Measurements from ENCODE around the gene RRP7A. TPM values are rescaled to one million over a fixed set of nuclear protein-coding genes. Genes with fewer than 3 reads are reported as not detected.

RRP7A gene
- polyA plus RNA-seq, 1 experiment, result 42.3 TPM

DNA sequence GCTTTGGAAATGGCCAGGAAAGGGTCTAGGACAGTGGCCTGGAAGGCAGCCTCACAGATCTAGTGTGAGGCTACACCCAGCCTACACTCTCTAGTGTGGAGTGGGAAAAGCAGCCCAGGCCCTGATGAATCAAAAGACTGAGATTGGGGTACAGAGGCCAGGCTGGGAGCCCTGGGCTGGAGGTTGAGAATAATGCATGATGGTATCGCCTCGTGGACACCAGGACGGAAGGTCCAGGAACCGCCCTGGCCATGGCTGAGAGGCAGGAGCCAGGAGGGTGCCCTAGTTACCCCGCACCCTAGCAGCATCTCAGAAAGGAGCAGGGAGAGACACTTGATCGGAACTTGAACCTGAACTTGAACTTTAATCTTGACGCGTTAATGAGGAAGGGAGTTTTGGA lies 46.9 kb downstream of the RRP7A start:
- no peak for DNase-seq (ENCODE audit: low read depth)
- ChIA-PET POLR2A (no interaction called here), CTCF (interaction anchor here (1.0 to 2.4 kb wide), 14 partner anchors 10 to 526 kb away, joined by 3 to 16 read pairs (median 4); partner anchors contain the start of genes CENPM, NDUFA6, SEPTIN3 and SERHL2)
- Histone ChIP-seq H3K4me3 (ENCODE audit: low read depth, low read length) (no peak overlapping the region), H3K27me3 (ENCODE audit: control insufficient read depth, insufficient read depth, low read length) (0 out of 2 replicates have a peak, but pooled peaks cover 3% of the 10 kb centered on the region), H3K36me3 (ENCODE audit: control insufficient read depth, insufficient read depth, low read length) (no peaks in the 10 kb centered on the region)
- TF ChIP-seq, protein P1, sequence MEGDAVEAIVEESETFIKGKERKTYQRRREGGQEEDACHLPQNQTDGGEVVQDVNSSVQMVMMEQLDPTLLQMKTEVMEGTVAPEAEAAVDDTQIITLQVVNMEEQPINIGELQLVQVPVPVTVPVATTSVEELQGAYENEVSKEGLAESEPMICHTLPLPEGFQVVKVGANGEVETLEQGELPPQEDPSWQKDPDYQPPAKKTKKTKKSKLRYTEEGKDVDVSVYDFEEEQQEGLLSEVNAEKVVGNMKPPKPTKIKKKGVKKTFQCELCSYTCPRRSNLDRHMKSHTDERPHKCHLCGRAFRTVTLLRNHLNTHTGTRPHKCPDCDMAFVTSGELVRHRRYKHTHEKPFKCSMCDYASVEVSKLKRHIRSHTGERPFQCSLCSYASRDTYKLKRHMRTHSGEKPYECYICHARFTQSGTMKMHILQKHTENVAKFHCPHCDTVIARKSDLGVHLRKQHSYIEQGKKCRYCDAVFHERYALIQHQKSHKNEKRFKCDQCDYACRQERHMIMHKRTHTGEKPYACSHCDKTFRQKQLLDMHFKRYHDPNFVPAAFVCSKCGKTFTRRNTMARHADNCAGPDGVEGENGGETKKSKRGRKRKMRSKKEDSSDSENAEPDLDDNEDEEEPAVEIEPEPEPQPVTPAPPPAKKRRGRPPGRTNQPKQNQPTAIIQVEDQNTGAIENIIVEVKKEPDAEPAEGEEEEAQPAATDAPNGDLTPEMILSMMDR (IDR thresholded peaks at IDR 0.05; ENCODE audit: insufficient read depth, low read depth, low read length), result no peak

DNA sequence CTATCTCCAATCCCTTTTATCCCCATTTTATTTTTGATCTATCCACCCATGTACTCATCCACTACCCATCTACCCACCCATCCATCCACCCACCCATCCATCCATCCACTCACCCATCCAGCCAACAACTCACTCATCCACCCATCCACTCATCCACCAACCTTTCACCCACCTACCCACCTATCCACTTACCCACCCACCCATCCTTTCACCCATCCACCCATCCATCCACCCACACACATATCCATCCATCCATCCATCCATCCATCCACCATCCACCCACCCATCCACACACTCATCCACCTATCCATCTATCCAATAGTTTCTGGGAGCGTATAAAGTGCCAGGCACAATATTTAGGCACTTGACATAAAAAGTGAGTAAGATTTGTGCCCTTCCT lies 48.2 kb downstream of the RRP7A start:
- 0 out of 2 replicates have a peak, but pooled peaks cover 3% of the 10 kb centered on the region for H3K27me3 ChIP-seq (ENCODE audit: control insufficient read depth, insufficient read depth, low read length)
- no peak overlapping the region for H3K4me3 ChIP-seq (ENCODE audit: low read depth, low read length)
- POLR2A ChIA-PET, result no interaction called here
- CTCF ChIA-PET, result no interaction called here
- DNase-seq (ENCODE audit: low read depth), result no peak
- H3K36me3 ChIP-seq (ENCODE audit: control insufficient read depth, insufficient read depth, low read length), result no peaks in the 10 kb centered on the region
- TF ChIP-seq, protein P1 (IDR thresholded peaks at IDR 0.05; ENCODE audit: insufficient read depth, low read depth, low read length), result no peak

DNA sequence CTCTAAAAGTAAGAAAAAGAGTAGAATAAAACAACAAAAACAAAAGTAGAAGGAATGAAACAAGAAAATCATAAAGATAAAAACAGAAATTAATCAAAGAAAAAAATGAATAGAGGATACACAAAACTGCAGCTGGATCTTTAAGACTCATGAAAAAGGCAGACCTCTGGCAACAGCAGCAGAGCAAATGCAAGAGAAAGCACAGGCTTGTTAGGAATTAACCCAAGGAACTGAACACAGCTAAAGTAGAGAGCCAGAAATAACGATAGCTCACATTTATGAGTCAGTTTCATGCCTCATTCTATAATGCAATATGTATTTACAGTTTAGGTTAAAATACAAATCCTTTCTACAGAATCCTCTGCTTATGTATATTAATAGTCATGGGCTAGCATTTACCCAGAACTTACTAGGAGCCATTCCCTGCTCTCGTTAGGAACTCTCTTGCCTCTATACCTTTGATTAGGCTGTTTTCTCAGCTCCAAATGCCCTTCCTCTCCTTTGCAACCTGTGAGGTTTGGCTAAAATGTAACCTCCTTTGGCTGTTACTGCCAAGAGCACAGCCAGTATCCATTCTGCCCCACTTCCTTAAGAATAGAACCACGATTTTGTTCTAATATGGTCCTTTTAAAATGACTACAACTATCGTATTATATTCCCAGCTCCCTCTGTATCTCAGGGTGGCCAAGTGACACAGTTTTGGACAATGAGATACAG lies 49.1 kb downstream of the RRP7A start:
- ChIA-PET POLR2A (interaction anchor here (0.5 kb wide), 1 partner anchor 55 kb away, joined by 22 read pairs; no protein-coding TSS in a partner anchor), CTCF (interaction anchor here (1.0 kb wide), 1 partner anchor 21 kb away, joined by 4 read pairs; no protein-coding TSS in a partner anchor)
- TF ChIP-seq, protein P1 (IDR thresholded peaks at IDR 0.05; ENCODE audit: insufficient read depth, low read depth, low read length), result no peak
- DNase-seq (ENCODE audit: low read depth), result no peak
- H3K36me3 ChIP-seq (ENCODE audit: control insufficient read depth, insufficient read depth, low read length), result no peaks in the 10 kb centered on the region
- H3K4me3 ChIP-seq (ENCODE audit: low read depth, low read length), result no peak overlapping the region
- 0 out of 2 replicates have a peak, but pooled peaks cover 4% of the 10 kb centered on the region for H3K27me3 ChIP-seq (ENCODE audit: control insufficient read depth, insufficient read depth, low read length)

DNA sequence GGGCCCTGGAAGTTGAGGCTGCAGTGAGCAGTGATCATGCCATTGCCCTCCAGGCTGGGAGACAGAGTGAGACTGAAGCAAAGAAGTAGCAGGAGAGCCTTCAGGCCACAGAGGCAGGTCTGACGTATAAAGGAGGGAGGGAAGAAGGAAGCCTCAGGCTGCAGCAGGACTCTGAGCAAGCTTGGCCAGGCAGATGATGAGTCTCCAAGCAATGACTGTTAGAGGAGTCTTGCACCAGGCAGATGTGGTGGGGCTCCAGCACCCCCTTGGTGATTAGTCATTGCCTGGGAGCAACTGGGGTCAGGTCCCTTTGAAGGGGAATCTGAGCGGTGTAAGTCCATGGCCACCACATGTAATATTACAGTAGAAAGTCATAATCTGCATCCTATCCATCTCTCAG lies 50.8 kb downstream of the RRP7A start:
- TF ChIP-seq, protein P1 (IDR thresholded peaks at IDR 0.05; ENCODE audit: insufficient read depth, low read depth, low read length), result no peak
- H3K27me3 ChIP-seq (ENCODE audit: control insufficient read depth, insufficient read depth, low read length), result 0 out of 2 replicates have a peak, but pooled peaks cover 3% of the 10 kb centered on the region
- H3K4me3 ChIP-seq (ENCODE audit: low read depth, low read length), result no peak overlapping the region
- DNase-seq (ENCODE audit: low read depth), result no peak
- ChIA-PET CTCF (no interaction called here), POLR2A (no interaction called here)
- no peaks in the 10 kb centered on the region for H3K36me3 ChIP-seq (ENCODE audit: control insufficient read depth, insufficient read depth, low read length)

DNA sequence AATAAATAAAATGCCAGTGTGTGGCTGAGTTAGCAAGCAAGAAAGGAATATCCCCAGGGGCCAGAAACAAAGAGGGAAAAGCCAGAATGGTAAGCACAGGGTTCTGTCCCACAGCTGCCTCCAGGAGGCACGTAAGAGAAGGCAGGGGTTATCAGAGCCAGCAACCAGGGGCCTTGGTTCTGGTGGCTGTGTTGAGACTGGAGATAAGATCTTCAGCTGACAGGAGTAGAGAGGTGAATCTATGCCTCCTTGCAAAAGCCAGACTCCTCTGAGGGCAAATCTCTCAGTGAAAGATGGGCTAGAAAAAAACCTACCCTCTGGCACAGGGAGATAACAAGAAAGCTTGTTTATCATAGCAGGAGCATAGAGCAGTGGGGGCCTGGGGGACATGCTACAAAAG lies 57.6 kb downstream of the RRP7A start:
- CTCF ChIA-PET, result interaction anchor here (1.4 to 2.6 kb wide), 3 partner anchors 9 to 18 kb away, joined by 4 to 12 read pairs (median 6); no protein-coding TSS in a partner anchor
- no peak overlapping the region for H3K4me3 ChIP-seq (ENCODE audit: low read depth, low read length)
- H3K27me3 ChIP-seq (ENCODE audit: control insufficient read depth, insufficient read depth, low read length), result peaks cover 18% of the 10 kb centered on the region
- DNase-seq (ENCODE audit: low read depth), result no peak
- H3K36me3 ChIP-seq (ENCODE audit: control insufficient read depth, insufficient read depth, low read length), result no peaks in the 10 kb centered on the region
- TF ChIP-seq, protein P1 (IDR thresholded peaks at IDR 0.05; ENCODE audit: insufficient read depth, low read depth, low read length), result no peak
- POLR2A ChIA-PET, result no interaction called here

Measured in BJ (cell line).